Stimulated activated CD4-positive, alpha-beta T cell treated with anti-CD3 and anti-CD28 coated beads, TNF-alpha, amount 100 ng/mL, for 4 hours (primary cell): Measurements from ENCODE around the gene XYLT1.

Source experiments
- DNase-seq, 3 experiments: peaks; one replicate each; pipeline ENCODE4 v3.0.0-alpha.2; 2020; ENCODE audit warnings: low read depth in 3 of 3

The XYLT1 gene

DNA sequence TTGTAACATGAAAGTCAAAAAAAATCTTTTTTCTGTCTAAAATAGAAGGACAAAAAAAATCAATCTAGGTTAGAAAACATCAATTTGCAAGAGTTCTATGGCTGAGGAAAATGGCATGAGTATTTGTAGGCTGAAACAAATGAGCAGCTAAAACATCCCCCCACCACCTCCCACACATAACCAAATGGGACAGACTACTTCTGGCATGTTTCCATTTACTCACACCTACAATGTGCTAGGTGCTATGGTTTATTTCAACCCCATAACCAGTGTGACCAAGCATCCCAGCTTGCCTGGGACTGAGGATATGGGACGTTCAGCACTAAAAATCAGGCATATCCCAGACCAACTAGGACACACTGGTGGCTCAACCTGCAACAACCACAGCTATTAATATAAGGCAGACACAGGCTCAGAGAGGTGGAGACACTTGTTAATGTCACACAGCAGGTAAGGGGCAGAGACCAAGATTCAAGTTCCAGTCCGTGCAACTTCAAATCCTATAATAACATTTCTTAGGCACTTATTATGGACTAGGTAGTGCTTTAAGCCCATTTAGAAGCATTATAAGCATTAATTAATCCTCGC is 96.0 kb downstream of the XYLT1 start:
- no peak for DNase-seq

DNA sequence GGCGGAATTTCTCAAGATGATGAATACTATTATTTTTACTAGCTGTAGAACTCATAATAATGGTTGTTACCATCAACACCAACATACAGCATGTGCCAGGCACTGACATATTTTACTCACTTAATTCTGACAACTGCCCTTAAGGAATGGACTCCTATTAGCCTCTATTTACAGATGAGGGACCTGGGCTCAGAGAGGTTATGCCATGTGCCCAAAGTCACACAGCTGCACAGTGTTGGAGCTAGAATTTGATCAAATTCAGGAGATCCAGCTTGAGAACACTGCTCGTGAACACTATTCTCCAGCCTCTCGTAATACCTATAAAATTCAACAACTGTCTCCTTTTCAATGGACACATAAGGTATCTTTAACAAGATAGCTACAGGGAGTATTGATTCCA is 97.2 kb downstream of the XYLT1 start:
- DNase-seq = no peak

DNA sequence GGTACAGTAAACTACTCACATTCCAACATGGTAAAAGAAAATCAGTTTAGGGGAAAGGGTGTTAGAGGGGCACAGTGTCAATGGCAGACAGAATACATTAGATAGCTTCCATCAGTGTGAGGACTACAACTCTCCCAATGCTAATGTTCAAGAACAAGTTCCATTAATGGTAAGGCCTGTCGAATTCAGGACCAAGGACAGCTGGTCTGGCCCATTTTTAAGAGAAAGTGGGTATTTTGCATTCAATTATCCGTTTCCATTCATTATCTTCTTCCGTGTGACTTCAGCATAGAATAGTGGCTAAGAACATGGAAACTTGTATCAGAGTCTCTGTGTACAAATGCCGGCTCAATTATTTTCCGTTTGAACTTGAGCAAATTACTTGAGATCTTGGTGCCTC is 98.4 kb downstream of the XYLT1 start:
- DNase-seq = no peak

DNA sequence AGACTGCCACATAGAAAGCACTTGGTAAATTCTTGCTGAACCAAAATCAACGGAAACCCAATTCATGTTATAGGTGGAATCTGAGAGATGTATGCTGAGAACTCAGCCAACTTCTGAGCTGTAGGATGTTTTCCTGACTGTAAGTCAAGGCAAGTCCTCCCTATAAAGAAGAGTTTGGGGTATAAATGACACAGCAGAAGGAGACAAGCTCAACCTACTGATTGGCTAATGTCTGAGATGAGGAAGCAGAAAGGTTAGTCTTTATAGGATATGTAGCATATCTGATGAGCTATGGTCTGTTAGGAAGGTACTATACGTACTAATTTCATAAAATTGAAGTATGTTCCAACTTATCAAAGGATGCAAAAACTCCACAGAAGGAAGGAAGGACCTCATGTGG is 99.5 kb downstream of the XYLT1 start:
- DNase-seq = no peak

DNA sequence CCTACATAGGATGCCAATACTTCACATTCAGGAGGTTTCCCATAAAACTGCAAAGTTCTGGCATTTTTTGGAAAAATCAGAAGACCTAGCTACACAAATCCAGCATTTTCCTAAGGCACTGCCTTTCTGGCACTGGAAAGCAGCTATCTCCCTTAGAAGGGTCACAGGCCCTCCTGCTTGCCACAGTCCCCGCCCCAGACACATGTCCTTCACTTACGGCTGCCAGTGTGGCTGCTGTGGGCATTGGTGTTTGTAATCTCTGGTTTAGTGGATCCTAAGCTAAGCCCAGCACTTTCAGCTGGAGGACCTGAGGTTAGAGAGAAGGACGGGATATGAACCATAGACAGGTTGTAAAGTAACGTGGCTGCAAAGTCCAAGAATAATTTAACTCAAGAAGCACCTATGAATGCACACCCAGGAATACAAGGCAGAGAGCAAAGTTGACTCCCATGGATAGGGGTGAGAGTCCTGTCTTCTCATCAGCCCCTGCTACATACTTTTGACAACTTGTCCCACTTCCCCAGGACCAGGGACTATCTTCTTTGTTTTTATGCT is 100.0 kb downstream of the XYLT1 start:
- no peak for DNase-seq

DNA sequence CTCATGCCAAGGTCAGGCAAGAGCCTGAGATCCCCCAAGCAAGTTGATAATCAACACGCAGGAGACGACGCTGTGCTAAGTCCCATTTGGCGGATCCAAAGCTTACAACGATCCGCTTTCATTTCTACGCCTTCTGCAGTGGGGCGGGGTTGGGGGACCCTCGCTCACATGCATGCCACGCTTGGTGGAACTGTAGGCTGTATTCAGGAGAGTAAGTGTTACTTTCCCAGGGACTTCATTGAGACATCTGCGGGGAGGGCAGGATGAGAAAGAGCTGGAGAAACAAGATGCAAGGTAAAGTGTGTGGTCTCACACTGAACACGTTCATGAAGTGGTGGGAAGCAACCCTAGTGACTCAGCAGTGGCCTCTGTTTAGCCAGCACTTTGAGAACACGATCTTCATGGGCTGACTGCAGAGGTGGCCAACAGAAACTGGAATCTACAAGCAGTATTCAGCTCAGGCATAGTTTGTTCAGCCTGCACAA is 100.5 kb downstream of the XYLT1 start:
- DNase-seq = no peak

DNA sequence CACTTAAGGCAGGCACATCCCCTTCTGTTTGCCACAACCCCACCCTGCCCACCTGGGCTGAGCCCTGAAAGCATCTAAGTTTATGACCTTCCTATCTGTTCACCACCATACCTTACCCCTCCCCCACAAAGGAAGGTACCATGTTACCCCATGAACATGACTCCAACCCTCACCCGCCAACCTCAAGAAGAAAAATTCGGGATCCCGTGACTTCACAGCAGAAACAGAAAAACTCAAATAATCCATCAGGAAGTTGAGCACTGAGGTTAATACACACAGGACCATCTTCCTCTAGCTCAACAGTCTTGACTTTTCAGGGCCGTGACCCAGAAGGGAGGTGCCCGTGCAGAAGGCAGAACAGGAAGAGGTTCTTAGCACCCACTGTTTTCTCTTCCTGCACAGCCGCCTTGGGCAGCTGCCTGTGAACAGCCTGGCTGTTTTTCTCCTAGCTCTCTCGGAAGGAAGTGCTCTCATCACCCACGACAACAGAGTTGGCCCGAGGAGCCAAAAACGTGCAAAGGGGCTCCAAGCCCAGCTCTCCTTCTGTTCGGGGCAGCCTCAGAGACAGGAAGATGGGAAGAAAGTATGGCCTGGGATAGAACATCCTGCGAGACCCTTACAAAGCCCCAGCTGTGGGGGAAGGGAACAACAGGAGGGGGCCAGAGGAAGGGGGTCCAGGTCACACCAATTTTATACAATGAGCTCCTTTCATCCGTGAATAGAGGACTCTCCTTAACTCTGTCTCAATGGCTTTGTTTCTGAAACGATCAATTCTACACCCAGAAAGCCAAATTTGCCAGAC is 101.1 kb downstream of the XYLT1 start:
- DNase-seq = peak in 2 of 3 experiments; percentile 16 to 42

DNA sequence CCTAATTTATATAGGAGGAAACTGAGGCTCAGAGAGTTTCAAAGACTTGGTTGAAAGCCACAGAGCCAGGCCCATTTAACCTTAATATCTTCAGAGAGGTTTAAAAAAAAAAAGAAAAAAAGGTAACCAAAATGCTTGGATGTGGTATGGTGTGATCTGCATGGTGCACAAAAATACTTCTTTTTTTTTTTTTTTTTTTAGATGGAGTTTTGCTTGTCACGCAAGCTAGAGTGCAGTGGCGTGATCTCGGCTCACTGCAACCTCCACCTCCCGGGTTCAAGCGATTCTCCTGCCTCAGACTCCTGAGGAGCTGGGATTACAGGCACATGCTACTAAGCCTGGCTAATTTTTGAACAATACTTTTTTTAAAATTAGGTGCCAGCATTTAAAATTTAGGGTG is 101.8 kb downstream of the XYLT1 start:
- DNase-seq = no peak

DNA sequence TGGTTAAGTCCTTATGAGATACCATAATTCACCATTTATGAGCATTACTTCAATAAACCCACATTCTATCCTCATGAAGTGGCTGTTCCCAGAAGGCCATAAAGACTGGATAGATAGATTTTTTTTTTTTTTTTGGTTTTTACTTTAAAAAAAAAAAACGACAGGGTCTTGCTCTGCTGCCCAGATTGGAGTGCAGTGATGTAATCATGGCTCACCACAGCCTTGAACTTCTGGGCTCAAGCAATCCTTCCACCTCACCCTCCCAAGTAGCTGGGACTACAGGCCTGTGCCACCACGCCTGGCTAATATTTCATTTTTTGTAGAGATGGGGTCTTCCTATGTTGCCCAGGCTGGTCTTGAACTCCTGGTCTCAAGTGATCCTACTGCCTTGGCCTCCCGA is 102.3 kb downstream of the XYLT1 start:
- DNase-seq = no peak

DNA sequence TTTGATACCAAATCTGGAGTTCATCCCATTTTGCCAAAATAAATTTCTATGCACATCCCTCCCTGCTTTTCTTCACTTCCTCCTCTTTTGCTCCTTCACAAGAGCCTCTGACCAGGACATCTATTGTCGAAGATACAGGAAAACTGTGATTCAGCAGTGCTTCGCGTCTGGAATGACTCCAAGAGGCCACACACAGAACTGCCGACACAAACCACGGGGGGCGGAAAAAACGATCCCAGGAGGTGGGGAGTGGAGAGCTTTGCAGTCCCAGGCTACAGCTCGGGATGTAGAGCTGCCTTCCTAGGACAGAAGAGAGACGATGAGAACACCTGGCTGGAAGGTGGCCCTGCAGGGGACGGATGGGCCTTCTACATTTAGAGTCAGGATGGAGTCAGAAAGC is 102.8 kb downstream of the XYLT1 start:
- no peak for DNase-seq

DNA sequence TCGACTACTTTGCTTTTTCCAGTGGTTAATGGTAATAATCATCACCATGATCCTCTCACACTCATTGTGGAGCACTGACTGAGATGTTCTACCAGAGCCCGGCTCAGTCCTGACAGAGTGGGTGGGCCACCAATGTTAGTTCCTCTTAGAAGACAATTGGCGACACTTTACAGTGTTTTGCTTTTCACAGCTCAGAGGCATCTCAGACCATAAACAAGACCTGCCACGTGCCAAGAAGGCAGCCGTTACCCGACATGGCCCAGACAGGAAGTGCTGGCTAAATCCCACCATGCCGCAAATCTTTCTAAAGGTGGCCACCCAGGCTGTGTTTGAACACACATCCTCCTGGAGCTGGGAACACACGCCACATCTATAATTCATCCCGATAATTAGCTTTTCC is 103.7 kb downstream of the XYLT1 start:
- DNase-seq = no peak

DNA sequence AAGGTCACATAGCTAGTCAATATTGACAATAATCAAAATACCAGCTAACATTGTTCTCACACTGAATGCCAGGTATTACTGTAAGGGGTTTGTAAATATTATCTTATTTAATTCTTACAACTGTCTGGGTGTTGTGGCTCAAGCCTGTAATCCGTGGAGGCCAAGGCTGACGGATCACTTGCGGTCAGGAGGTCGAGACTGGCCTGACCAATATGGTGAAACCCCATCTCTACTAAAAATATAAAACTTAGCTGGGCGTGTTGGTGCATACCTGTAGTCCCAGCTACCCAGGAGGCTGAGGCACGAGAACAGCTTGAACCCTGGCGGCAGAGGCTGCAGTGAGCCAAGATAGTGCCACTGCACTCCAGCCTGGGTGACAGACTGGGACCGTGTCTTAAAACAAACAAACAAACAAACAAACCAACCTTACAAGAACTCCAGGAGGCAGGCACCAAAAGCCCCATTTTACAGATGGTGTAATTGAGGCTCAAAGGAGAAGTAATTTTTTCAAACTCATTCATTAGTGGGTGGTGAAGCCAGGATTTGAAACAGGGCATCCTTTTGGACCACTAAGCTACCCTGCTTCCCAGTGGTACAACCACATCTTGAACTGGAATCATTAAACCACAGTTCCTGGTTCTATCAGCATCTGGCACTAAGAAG is 104.3 kb downstream of the XYLT1 start:
- no peak for DNase-seq

DNA sequence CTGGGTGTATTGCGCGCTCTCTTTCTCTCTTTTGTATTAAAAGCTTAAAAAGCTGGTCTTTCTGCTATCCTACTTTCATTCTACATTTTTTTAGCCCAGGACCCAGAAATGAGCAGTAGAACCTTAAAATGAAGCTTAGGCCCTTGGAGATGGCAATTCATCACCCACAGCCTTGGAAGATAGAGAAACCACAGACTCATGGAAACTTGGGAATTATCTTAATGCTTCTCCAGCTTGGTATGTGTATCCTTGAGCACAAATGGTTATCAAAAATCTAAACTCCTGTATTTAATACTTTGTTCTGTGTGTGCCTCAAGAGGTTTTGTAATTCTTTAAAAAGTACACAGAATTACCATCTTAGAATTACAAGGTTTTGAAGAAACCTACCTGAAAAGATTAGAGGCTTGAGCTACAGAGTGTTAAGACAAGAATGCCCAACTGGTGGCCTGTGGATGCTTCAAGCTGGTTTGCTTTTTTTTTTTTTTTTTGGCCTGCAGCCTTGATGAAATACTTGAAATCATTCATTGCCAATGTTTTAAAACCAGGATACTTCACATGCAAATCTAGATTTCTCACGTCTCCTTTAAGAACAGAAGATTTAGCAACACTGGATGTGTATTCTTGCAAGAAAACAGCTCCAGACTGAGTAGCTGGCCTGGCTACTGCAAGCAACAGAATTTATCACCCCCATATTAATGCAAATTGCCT is 105.0 kb downstream of the XYLT1 start:
- no peak for DNase-seq

DNA sequence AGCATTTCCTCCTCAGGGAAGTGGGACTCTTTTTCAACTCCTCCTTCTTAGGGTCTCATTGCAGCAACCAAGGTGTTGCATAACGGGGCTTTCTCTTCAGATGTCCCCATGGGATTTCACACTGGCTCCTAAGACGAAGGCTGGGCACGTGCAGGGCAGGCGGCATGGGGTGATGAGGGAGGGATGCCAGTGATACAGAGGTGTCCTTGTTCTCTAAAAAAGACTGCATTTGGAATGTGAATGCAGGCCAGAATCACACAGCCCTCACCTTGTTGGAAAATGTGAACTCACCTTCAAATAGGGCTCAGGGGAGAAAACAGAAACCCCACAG is 105.6 kb downstream of the XYLT1 start:
- no peak for DNase-seq

DNA sequence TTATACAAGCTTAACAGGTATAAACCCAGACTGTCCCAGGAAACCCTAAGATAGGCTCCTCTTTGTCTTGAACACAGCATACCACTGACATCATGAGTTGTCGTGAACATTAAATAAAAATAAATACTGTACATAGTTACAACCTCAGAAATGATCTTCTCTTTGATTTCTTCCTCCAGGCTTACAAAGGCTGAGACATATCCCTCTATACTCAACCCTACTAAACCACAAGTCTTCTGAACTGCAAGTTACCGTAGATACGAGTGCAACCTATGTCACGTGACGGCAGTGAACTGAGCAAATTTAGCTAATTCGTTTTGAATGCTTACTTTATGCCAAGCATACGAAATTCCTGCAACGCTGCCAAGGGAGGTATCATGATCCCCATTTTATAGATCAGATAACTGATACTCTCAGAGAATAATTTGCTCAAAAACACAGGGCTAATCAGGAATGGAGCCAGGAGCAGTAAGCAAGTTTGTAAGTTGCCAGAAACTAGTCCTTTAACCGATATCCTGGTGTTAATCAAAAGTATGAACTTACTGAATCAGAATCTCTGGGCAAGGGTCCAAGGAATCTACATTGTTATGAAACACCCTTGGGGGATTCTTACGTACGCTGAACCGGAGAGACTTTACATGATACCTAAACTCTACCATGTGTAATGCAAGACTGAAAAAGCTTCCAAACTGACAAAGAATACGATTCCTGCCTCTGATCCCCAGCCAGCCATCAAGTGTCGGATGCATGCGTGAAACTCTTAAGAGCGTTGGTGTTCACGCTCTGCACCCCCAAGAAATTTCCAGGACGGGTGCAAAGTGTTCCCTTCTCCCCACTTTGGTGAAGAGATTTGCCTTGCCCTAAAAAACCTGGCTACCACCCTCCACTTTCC is 106.2 kb downstream of the XYLT1 start:
- peak in 1 of 3 experiments; percentile 33 for DNase-seq

DNA sequence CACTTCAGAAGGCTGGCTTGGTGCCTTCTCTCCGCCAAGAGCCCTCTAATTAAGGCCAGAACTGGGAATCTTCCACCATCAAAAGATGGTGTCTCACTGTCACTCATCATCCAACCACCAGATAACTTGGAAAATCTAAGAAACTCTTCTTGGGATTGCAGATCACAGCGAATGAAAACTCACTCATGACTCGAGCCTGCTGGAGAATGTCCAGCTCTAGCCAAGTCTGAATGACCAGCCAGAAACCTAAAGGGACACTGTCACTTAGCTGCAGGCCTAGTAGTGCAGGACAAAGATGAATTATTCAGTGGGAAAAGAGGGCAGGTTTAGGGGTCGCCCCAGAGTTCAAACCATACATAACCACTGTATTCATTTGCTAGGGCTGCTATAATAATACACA is 107.8 kb downstream of the XYLT1 start:
- DNase-seq = no peak

DNA sequence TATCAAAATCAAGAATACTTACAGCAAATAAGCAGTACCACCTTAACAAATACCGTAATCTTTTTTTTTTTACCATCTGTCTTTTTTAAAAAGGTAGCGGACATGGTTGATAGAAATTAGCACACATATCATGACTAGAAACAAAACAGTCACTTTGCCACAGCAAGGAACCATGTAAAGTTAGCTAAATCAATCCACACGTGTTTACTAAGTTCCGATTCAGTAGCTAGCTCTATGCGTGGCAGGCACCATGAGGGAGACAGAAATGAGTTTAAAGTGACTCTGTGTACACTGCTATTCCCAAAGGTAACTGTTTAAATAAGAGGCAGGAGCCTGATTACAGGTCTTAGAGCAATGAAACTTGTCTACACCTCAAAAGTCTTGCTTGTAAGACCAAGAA is 108.6 kb downstream of the XYLT1 start:
- no peak for DNase-seq

DNA sequence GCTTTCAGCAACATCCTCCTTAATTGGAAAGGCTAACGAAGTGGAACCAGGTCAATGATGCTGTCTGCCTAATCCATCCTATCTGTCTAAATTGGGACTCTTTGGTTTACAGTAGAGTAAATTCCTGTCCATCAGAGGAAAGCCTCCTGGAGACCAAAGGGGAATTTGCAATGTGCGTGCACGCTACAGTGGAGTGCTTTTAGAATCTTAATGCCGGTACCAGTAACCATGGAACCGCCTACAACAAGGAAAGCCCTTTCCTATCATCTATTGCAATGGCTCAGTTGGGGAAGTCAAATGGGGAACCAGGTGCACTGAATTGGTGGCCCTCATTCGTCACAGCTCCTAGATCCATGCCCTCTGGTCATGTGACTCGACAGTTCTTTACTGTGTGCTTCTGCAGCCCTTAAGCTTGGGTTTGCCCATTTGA is 110.1 kb downstream of the XYLT1 start:
- DNase-seq = no peak

DNA sequence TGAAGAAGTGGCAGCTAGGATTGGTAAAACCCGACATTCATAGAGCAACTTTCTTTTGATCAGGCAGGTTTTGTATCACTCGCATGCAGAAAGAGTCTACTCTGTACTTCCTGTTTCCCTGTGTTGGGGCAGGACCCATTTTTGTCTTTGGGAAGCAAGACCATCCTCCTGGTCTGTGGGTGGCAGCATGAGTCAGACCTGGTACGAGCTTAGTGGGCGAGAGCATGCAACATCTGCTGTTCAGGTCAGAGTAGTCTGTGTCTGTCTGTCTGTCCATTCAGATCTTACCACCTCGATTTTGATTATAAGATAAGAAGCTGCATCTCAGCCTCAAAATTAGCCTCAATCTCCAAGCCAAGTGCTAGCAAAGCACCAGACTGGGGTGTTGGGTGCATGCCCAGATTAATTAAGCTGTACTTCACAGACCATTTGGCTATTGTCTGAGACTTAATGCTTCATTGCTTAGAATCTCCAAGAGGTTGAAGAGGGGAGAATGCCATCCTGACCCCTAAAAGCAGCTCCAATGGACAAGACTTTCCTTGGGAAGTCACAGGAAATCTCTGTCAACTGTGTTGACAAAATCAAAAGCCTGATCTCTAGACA is 110.9 kb downstream of the XYLT1 start:
- peak in 2 of 3 experiments; percentile 24 to 41 for DNase-seq

DNA sequence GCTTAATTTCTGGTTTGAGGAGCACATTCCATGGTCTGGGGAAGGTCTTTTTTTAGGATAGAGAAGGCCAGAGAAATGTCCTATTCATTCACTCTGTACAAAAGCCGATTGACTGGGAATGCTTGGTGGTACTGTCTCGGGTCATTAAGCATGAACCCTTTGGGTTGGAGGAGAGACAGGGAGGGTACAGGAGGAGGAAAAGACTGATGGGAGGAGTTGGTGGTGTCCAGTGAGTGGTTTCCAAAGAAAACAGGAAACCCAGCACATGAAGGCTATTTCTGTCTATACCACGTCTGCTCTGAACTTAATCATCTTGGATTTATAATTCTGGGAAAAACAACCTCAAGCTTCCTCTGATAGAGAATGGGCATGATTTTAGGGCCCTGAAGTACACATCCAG is 111.9 kb downstream of the XYLT1 start:
- no peak for DNase-seq

DNA sequence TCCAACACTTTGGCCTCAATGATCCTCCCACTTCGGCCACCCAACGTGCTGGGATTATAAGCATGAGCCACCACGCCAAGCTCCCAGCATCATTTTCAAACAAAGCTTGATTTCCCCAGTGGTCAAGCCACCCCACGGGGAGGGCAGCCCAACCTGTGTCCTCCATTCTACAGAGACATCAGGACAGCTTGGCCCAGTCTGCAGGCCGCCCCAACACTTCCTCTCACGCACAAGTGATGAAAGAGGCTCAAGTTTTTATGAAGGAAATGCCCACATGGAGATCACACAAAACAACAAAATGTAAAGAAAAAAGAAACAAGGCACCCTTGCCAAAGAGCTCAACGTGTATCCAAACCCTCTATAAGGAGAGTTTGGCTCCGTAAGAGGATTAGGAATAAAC is 112.4 kb downstream of the XYLT1 start:
- no peak for DNase-seq
